Stimulated activated CD8-positive, alpha-beta memory T cell treated with anti-CD3 and anti-CD28 coated beads, Interleukin-15, amount 100 ng/mL, for 24 hours (primary cell): Measurements from ENCODE around the gene SLC9A1.
"Not testable (repeated sequence)": the region's sequence is repeated elsewhere in the genome, so short reads cannot be mapped to it uniquely, and the experiment has no call there.

Experiments
- DNase-seq: peaks from one replicate; pipeline ENCODE4 v3.0.0-alpha.2; 2020; ENCODE audit warnings: low read depth

The SLC9A1 gene

DNA sequence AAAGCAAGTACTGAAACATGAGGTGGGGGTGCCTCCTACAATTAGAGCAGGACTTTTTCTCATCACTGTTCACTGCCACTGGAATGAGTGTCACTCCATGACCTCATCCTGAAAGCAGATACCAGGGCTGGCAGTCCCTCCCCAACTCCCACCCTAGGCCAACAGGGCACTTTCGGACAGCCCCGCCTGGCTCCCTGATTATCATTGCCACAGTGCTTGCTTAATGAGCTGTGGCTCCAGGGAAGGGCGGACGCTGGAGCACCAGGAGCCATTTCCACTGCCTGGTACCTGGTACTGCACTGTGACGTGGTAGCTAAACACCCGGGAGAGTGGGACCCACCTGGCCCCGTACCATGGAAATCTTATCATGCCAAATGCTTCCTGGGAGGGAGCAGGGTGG is 22.3 kb downstream of the SLC9A1 start:
- no peak for DNase-seq

DNA sequence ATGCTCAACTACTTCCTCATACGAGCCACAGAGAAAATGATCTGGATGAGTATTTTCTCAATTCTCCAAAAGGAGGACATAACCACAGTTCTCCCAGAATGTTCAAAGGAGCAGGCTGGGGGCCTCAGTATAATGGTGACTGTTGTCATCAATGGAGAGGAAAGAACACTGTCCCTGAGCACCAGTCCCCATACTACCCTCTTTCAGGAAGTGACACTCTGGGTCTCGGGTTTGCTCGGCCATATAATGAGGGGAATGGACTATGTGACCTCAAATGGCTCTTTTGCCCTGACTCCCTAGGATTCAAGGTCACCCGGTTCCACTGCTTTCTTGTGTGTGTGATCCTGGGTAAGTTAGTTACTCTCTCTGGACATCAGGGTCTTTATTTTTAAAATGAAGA is 22.8 kb downstream of the SLC9A1 start:
- no peak for DNase-seq

DNA sequence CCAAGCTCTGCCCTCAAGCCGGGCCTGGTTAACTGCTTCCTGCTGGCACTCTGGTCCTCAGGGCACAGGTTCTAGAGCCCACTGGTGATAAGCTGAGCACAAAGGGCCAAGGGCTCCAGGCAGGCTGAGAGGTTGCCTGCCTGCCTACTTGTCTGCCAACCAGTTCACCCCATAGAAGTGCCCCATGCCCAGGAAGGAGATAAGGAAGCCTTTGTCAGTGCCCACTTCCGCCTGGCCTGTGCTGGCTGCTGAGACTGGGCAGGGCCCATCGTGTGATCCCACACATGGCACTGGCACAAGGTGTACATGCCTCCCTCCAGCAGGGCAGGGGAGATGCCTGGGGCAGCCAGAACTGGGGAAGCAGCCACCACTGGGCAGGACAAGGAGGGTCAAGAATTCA is 24.1 kb downstream of the SLC9A1 start:
- no peak for DNase-seq

DNA sequence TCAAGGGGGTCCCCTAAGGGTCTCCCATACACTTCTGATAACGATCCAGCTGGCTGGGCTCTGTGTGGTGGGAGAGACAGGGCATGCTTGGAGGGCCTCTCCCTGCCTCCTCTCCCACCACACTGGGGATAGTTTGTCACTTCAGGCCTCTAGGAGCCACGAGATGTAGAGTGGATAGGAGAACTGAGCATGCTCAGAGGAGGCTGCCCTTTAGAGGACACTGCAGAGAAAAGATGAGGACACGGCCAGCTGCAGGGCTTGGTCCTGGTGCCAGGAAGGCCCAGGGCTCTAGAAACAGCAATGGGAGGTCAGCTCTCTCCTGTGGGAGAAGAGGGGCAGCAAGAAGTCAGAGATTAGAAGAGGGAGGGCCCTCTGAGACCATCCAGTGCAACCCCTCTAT is 25.7 kb downstream of the SLC9A1 start:
- DNase-seq, result no peak

DNA sequence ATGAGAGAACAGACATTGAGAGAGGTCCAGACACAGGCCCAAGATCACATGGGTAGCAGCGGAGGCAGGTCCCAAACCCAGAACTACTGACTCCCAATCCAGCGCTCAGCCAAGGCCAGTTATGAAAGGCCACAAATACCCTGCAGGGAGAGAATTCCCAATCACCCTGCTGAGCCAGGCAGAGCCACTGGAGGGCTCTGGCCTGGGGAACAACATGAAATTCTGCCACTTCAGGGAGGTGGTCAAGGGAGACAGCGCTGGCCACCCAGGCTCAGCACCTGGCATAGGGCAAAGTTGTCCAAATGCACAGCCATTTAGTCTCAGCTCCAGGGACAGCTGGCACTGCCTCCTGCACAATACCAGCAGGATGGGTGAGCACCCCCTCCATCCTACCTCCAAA is 27.5 kb downstream of the SLC9A1 start:
- DNase-seq, result no peak

DNA sequence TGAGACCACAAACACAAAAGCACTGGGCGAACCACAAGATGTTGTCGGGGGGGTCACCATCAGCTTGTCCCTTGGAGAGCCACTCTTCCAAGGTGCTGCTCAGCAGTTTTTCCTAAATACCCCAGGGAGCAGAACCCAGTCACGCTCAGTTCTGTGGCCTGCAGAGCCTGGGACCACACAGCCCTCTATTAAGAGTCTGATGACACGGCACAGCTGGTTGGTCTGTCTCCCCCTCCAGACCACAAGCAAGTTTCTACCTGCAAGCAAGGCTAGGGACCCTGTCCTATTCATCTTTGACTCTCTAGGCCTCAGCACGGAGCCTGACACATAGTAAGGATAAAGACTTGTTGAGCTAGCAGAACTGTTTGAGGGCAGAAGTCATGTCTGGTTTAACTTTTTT is 28.5 kb downstream of the SLC9A1 start:
- DNase-seq, result no peak

DNA sequence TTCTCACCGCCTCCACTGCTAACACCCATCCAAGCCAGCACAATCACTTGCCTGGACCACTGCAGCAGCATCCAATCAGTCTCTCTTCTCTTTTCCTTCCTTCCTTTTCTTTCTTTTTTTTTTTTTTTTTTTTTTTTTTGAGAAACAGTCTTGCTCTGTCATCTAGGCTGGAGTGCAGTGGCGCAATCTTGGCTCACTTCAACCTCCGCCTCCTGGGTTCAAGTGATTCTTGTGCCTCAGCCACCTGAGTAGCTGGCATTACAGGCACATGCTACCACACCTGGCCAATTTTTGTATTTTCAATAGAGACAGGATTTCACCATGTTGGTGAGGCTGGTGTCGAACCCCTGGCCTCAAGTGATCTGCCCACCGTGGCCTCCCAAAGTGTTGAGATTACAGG is 29.8 kb downstream of the SLC9A1 start:
- DNase-seq, result not testable (repeated sequence)

DNA sequence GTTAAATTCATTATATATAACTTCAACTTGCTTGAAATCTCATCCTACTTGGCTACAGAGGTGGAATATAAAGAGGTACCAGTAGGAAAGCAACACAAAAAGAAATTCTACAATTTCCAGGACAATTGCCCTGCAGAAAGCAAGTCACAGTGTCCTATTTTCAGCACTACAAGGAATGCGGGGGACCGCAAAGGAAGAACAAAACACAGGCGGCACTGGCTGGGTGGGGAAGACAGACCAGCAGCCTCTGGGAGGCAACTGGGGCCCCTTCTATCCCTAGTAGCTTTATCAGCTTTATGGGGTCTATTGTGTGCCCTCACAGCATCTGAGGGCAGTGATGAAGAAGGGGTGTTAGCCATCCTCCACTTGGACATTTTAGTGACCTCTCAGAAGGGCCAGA is 30.5 kb downstream of the SLC9A1 start:
- DNase-seq, result no peak

DNA sequence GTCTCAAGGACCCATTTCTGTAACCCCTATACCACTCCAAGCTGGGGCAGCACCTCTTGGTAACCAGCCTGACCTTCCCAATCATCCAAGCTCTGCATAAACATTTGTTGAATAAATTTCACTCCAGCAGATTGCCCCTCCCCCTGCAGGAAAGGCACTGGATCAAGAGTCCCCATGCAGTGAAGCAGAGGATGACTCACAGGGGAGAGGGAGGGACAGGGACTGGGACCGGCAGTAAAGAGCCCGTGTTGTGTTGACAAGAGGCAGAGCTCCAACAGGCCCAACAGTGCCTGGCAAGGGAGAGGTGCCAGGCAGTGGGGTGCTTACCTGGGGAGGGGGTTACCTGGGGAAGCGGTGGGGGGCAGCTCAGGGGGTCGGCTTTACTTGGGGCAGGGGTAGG is 32.3 kb downstream of the SLC9A1 start:
- no peak for DNase-seq

DNA sequence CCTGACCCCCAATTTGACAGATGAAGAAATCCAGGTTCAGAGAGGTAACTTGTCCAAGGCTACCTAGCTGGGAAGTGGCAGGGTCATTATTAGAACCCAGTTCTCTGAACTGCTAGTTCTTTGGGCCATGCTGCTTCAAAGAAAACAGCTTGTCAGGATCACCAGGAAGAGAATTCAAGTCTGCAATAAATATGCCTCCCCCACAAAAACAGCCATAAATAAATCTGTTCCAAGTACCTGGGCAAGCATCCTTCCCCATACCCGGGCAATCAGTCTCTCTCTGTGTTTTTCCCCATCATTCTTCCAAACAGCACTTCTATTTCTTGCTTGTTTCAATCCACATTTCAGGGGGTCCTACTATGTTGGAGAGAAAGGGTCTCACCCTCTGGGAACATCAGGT is 34.1 kb downstream of the SLC9A1 start:
- DNase-seq, result no peak

DNA sequence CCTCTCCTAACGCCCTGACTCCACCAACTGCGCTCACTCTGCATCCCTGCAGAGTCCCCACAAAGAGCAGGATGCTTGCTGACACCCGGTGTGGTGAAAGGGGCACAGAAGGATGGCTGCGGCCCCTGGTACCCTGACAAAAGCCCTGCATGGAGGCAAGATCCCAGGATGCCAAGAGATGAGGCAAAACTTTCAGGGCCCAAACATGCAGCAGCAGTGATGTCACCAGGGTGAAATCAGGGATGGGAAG is 36.6 kb downstream of the SLC9A1 start:
- no peak for DNase-seq

DNA sequence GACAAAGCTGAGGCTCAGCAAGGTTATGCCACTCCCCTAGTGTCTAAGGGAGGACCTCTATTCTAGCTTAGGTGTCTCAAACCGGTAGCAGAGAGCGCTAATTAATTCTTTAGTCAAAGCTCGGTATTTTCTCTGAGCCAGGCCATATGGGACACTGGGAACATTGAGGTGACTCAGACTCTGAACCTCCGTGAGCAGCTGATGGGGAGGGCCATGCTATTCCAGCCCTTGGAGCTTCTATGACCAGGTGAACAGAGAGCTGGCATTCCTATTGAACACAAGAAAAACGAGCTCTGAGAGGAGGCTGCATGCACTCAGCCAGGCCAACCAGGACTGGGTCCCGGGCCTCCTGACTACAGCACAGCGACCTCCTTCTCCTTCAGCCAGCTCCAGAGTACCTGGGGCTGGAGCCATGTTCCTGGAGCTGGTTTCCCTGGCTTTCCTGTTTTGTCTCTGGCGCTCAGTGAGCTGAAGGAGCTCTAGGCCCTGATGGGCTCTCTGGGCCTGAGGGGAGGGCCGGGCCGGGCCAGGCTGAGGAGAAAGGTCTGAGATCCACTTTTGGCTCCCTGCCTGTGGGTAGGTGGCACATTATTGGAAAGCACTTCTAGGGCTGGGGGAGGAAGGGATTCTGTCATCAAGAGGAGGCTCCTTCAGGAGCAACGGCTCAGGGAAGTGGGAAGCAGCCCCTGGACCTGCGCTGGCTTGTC is 37.0 kb downstream of the SLC9A1 start:
- DNase-seq, result no peak

DNA sequence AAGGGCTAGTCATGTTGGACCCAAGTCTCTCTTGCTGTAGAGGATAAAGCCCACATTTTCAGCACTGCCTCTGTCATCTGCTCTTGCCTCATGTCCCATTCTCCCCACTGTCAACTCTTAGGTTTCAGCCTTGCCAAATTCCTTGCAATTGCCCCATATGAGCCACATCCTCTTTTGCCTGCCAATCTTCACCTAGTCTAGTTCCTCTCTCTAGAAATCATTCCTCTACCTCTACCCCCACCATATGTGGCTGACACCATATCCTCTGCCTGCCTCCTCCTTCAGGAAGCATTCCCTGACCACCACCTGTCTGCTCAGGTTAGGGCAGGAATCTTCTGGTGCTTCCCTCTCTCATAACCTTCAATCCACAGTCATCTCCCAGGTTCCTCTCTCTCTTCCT is 38.2 kb downstream of the SLC9A1 start:
- DNase-seq, result no peak

DNA sequence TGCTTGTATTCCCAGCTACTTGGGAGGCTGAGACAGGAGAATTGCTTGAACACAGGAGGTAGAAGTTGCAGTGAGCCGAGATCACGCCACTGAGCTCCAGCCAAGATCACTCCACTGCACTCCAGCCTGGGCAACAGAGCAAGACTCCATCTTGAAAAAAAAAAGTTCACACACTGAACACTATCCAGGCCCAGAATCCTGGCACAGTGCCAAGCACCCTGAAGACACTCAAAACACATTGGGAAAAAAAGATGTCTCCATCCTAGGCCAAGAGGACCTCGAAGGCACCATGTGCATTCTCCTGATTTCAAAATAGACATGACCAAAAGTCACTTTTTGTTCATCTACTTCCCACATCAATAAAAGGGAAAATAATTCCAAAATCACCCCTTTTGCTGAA is 38.7 kb downstream of the SLC9A1 start:
- DNase-seq, result no peak

DNA sequence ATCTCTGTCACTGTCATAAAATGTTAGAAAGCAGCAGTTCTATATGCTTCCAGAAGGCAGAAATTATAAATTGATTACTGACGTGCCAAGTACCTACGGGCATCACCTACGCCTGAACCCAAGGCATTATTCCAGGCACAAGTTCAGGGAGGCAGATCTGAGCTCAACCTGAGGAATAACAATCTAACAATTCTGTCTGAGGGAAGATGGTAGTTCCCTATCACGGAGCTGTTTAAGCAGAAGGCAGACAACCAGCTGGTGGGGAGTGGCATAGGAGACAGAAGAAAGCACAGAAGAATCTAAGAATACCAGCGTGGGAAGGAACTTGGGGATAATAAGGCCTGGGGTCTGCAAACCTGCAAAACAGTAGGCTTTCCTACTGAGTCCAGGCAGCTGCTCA is 40.4 kb downstream of the SLC9A1 start:
- DNase-seq, result no peak

DNA sequence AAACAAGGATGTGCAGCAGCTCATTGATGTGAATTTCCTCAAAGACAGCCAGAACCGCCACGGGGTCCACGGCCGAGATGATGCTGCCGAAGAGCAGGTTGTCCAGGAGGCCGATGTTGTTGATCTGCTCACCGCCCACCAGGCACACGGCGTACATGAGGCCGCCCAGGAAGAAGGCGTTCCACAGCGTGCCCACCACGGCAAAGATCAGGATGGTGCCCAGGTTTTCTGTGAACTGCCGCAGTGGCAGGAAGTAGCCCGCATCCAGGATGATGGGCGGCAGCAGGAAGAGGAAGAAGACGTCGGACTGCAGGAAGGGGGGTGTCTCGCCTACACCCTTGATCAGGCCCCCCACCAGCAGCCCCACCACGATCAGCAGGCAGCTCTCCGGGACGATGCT is 41.1 kb downstream of the SLC9A1 start:
- no peak for DNase-seq

DNA sequence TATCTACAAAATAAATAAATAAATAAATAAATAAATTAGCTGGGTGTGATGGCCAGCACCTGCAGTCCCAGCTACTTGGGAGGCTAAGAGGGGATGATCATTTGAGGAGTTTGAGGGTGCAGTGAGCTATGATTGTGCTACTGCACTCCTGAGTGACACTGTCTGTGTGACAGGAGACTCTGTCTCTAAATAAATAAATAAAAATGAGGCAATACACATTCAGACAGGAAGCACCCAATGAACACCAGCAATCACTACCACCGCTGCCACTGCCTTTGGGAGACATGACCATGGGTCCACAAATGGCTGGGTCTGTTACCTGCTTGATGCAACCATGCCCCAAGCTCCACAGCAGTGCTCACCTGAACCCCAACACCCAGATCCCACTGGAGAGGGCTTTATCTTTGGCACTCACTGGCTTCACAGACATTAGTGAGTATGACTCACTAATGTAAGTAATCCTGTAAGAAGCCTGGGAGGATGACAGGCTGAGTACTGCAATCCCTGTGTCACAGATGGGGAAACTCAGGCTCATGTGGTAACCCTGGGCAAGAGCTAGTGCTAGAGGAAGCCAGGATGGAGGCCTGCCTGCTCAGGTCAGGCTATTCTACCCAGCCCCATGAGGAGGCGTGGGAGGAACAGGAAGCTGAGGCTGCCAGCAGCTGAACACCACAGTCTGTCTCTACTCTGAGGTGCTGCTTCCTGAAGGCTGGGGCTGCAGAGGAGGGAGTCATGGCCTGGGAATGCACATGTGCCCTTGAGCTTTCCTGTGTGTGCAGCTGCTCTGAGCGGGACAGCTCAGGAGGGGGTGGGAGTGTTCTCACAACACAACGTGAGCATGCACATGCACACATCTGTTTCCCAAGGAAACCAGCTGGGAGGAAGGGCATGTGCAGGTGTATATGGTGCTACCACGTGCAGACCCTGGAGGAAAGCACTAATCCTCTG is 43.0 kb downstream of the SLC9A1 start:
- DNase-seq, result no peak

DNA sequence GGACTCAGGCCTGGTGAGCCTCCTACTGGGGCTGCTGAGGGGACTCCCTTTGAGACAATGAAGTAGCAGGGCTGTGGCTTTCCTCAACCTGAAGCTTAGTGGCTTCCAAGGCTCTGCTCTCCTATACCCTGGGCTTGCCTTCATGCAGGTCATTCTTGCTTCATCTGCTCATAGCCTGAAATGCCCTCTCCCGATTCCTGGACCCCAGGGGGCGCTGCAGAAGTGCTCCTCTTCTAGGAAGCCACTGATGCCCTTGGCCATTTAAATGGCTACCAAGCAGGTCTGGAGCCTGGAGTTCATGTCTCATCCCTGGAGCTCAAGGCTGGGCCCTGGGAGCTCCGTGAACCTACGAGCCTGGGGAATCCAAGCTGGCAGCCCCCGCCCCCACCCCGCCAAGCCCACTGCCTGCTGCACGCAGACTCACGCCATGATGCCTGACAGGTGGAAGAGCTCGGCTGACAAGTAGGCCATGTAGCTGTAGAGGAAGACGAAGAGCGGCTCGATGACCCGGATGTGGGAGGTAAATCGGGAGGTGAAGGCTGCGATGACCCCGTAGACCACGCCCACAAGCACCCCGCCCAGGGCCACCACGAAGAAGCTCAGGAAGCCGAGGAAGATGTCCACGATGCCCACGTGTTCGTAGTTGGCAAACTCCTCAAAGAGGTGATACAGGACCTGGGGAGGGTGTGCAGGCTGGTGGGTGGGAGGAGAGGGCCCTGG is 45.7 kb downstream of the SLC9A1 start:
- DNase-seq, result no peak

DNA sequence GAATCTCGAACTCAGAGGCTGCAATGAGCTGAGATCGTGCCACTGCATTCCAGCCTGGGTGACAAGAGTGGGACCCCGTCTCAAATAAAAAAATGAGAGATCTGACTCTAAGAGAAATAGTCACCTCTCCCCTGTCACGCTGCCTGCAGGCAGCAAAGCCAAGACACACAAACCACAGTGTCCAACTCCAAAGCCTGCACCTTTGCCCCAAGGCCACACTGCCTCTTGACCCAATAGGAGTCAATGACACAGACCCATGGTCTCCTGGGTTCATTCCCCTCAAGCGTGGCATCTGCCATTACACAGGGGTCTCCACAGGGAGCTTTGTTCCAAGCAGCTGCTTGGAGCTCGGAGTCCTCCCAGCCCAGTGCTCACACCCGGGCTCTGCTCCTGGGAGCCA is 46.3 kb downstream of the SLC9A1 start:
- DNase-seq, result no peak

DNA sequence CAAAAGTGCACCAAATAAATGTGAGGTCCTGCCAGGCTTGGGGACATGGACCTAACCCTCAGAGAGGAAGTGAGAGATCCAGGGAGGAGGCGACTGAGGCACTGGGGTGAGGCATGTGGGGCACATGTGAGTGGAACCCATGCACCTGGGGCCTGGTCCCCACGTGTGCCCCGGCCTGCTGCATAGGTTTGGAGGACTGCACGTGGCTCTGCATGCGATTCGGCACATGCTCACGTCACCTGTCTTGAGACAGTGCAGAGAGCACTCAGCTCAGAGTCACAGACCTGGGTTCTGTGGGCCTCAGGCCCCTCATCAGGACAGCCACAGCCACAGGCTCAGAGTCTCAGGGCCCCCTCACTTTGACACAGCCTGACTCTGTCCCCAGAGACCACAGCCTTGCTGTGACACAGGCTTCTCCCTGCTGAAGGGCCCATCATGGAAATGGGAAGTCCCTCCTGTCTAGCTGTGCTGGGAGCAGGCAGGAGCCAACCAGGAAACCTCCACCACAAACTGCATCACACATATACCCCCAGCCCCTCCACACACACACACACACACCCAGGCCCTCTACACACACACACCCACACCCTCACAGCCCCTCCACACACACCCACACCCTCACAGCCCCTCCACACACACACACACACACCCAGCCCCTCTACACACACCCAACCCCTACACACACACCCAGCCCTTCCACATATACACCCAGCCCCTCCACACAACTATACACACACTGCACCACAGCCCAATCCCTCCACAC is 48.2 kb downstream of the SLC9A1 start:
- no peak for DNase-seq

DNA sequence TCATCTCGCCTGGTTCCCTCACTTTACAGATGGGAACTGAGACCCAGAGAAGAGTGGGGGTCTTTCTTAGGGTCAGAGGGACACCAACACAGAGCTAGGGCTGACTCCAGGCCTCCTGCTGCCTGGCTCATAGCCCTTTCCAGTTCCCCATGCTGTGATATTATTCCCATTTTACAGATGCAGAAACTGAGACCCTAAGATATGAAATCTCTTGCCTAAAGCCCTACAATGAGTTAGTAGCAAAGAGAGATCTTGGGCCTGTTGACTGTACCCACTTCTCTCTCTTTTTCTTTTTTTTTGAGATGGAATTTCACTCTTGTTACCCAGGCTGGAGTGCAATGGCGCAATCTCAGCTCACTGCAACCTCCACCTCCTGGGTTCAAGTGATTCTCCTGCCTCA is 49.9 kb downstream of the SLC9A1 start:
- no peak for DNase-seq

DNA sequence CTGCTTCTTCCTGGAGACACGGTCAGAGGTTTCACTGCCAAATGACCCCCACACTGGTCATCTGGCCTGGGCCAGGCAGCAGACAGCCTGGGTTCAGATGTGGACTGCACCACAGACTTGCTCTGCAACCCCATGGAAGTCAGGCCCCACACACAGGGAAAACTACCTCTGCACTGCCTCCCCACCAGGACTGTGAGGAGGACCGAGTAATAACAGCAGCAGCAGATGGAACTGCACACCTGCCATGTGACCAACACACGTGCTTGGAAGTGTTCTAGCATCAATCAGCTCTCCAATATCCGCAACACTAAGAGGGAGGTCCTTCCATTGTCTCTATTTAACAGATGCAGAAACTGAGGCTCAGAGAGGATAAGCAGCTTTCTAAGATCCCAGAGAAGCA is 51.4 kb downstream of the SLC9A1 start:
- no peak for DNase-seq
